Measurements from ENCODE around the gene WFDC2. TPM values are rescaled to one million over a fixed set of nuclear protein-coding genes. Genes with fewer than 3 reads are reported as not detected.

The WFDC2 gene, protein sequence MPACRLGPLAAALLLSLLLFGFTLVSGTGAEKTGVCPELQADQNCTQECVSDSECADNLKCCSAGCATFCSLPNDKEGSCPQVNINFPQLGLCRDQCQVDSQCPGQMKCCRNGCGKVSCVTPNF
- not detected in 2 replicates for total RNA-seq

DNA sequence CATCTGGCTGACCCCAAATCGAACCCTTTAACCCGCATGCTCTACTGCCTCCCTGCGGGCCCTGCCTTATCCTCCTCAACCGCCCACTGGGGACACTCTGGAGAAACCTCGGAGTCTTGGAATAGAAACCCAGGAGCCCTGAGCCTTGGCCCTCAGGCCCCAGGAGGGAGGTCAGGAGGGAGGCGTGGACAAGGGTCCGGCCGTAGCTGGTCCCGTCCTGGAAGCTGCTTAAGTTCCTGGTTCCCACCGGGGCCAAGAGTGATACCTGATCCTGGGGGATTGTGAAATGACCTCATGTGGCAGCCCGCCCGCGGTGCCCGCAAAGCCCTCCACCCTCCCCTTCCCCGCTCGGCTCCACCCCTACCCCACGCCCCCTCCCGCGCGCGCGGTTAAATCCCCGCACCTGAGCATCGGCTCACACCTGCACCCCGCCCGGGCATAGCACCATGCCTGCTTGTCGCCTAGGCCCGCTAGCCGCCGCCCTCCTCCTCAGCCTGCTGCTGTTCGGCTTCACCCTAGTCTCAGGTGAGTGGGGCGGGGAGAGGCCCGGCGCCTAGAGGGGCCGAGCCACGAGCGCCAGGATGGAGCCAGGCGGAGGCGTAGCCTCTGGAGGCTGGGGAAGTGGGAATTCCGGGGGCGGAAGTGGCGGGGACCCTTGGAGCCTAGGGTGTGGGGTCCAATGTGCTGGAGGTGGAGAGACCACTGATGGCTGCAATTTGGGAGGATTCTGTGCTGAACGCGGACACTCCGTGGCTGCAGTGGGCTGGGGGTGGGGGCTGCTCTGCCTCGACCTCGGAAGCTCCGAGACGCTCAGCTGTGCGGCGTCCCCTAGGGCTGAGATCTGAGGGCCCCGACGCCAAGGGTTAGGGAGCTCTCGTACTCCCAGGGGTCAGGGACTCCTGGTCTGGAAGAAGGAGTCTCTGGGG, at the start of gene WFDC2:
WFDC2 (plus strand) TSS at position 418 of the 926 bp plus-strand sequence; CDS start at position 447, 29 bp downstream.

GRCh38 chr20:45515147-45515913, 45.8 kb downstream of the WFDC2 start, which contains the start of gene SPINT3:
Gene SPINT3, minus strand, starts transcription at chr20:45515622. Its CDS starts 14 bp downstream, at chr20:45515608.

Small RNA genes within 50 kb of the gene (small RNA-seq; reads per million reads assigned to genes)
- not detected for gene MIR6812

Other genes with a start within 250 kb of the WFDC2 start
- gene SEMG2, start 248.4 kb upstream of the WFDC2 start, total RNA-seq = not detected in 2 replicates
- not detected in 2 replicates for gene SLPI, start 215.2 kb upstream of the WFDC2 start, total RNA-seq
- gene RBPJL, start 162.9 kb upstream of the WFDC2 start, total RNA-seq = not detected in 2 replicates
- 0.33 TPM in 1 of 2 replicates, not detected in the other for gene MATN4, start 161.5 kb upstream of the WFDC2 start, total RNA-seq
- 36.8 and 59.1 TPM in 2 replicates for gene SDC4, start 121.3 kb upstream of the WFDC2 start, total RNA-seq
- 27.7 and 37.9 TPM in 2 replicates for gene SYS1, start 106.6 kb upstream of the WFDC2 start, total RNA-seq
- gene TP53TG5, start 91.4 kb upstream of the WFDC2 start, total RNA-seq = not detected in 2 replicates
- gene DBNDD2, start 61.5 kb upstream of the WFDC2 start, total RNA-seq = 4.9 and 8.2 TPM in 2 replicates
- gene PIGT, start 53.6 kb upstream of the WFDC2 start, total RNA-seq = 49.8 and 63.7 TPM in 2 replicates
- gene SPINT3, start 45.9 kb downstream of the WFDC2 start, total RNA-seq = not detected in 2 replicates
- gene WFDC6, start 69.7 kb downstream of the WFDC2 start, total RNA-seq = not detected in 2 replicates
- not detected in 2 replicates for gene EPPIN, start 77.6 kb downstream of the WFDC2 start, total RNA-seq
- not detected in 2 replicates for gene WFDC8, start 109.5 kb downstream of the WFDC2 start, total RNA-seq
- gene WFDC10A, start 160.0 kb downstream of the WFDC2 start, total RNA-seq = not detected in 2 replicates
- not detected in 2 replicates for gene WFDC9, start 161.5 kb downstream of the WFDC2 start, total RNA-seq
- gene WFDC11, start 200.5 kb downstream of the WFDC2 start, total RNA-seq = not detected in 2 replicates
- not detected in 2 replicates for gene WFDC13, start 232.3 kb downstream of the WFDC2 start, total RNA-seq
- not detected in 2 replicates for gene WFDC10B, start 235.3 kb downstream of the WFDC2 start, total RNA-seq